Endothelial cell of umbilical vein (primary cell): ENCODE results near the gene TYSND1. TPM values are rescaled to one million over a fixed set of nuclear protein-coding genes. Genes with fewer than 3 reads are reported as not detected.

Experiments
- BruUV-seq: library from RNA; stranded (reverse); fragments of 400-500 nt; replicated peaks from 2 replicates; lab custom pipeline; 2021; lab: Mats Ljungman, UMichigan
- CTCF ChIA-PET: fragments of 300-600, 350-600 bp; sonication (Branson Sonifier 250); formaldehyde crosslinking; loops from one replicate; lab custom pipeline; 2021; ENCODE audit warnings: antibody characterized with exemption, inconsistent platforms; lab: Charles Lee
- POLR2A ChIA-PET: fragments of 300-600, 350-600 bp; sonication (Branson Sonifier 250); formaldehyde crosslinking; loops from one replicate; lab custom pipeline; 2021; ENCODE audit warnings: antibody characterized with exemption, inconsistent platforms; lab: Charles Lee
- DNase-seq: peaks from one replicate; pipeline ENCODE4 v3.0.0-alpha.2; 2011; ENCODE audit warnings: low read depth, low spot score
- FAIRE-seq: peaks from 2 replicates; lab custom pipeline; 2011; peaks lifted over from hg19 to GRCh38; lab: Jason Lieb, UNC
- H2AFZ ChIP-seq: 2 replicates; pipeline ENCODE4 v1.6.0; 2012; ENCODE audit warnings: low read depth, low read length, control low read depth, inconsistent platforms
- H3K27ac ChIP-seq: 2 replicates; pipeline ENCODE4 v1.5.1; 2011; ENCODE audit warnings: low read depth, mild to moderate bottlenecking, control low read depth, low read length, moderate library complexity; ENCODE audit not compliant: insufficient read depth
- H3K27me3 ChIP-seq, 2 experiments: 2 replicates each; pipeline versions ENCODE4 v1.6.0 to v1.6.1; 2011; ENCODE audit warnings: low read length in 2 of 2, mixed read lengths in 1 of 2; ENCODE audit not compliant: control insufficient read depth in 2 of 2, insufficient read depth in 2 of 2
- H3K36me3 ChIP-seq, 2 experiments: 2 replicates in 1 of 2; 3 replicates in 1 of 2; pipeline ENCODE4 v1.5.1; 2011; ENCODE audit warnings: low read length in 2 of 2, mild to moderate bottlenecking in 1 of 2, moderate library complexity in 1 of 2; ENCODE audit not compliant: control insufficient read depth in 2 of 2, insufficient read depth in 2 of 2; ENCODE audit errors: extremely low read depth in 1 of 2
- H3K4me1 ChIP-seq: 3 replicates; pipeline ENCODE4 v1.5.1; 2011; ENCODE audit warnings: mild to moderate bottlenecking, low read length; ENCODE audit not compliant: control insufficient read depth, insufficient read depth; ENCODE audit errors: extremely low read depth
- H3K4me2 ChIP-seq: 2 replicates; pipeline ENCODE4 v1.6.1; 2011; ENCODE audit warnings: low read length, control low read depth, mixed read lengths; ENCODE audit not compliant: insufficient read depth
- H3K4me3 ChIP-seq, 3 experiments: fragments of 200-600 bp in 1 of 3; sonication (generic), shearing (Covaris generic) in 1 of 3; replicated peaks in 1 of 3; 2 replicates each; pipeline ENCODE4 v1.5.1; 2011 to 2016; ENCODE audit warnings: control low read depth in 3 of 3, low read length in 3 of 3, mild to moderate bottlenecking in 2 of 3, inconsistent platforms in 1 of 3, low read depth in 1 of 3, moderate library complexity in 1 of 3; ENCODE audit not compliant: insufficient read depth in 1 of 3
- H3K79me2 ChIP-seq: 2 replicates; pipeline ENCODE4 v1.6.0; 2012; ENCODE audit warnings: low read length, inconsistent platforms; ENCODE audit not compliant: control insufficient read depth, insufficient read depth
- H3K9ac ChIP-seq: replicated peaks from 2 replicates; pipeline ENCODE3; 2011; ENCODE audit warnings: low read length, control low read depth; ENCODE audit not compliant: insufficient read depth; ENCODE audit errors: extremely low read depth
- H3K9me1 ChIP-seq: replicated peaks from 3 replicates; pipeline ENCODE4 v1.6.0; 2011; ENCODE audit warnings: mild to moderate bottlenecking, low read length; ENCODE audit not compliant: control insufficient read depth, insufficient read depth; ENCODE audit errors: extremely low read depth
- H3K9me3 ChIP-seq: replicated peaks from 2 replicates; pipeline ENCODE4 v1.5.1; 2012; ENCODE audit warnings: low read length, inconsistent platforms; ENCODE audit not compliant: control insufficient read depth, insufficient read depth
- H4K20me1 ChIP-seq: replicated peaks from 2 replicates; pipeline ENCODE3; 2011; ENCODE audit warnings: mild to moderate bottlenecking, low read length; ENCODE audit not compliant: control insufficient read depth, insufficient read depth; ENCODE audit errors: extremely low read depth
- CTCF ChIP-seq, 2 donors: IDR thresholded peaks; 1 replicate in 1 of 2; 2 replicates in 1 of 2; pipeline ENCODE4 v1.5.1; 2011; ENCODE audit warnings: low read length in 2 of 2, mild to moderate bottlenecking in 2 of 2, moderate library complexity in 2 of 2, control low read depth in 1 of 2, inconsistent platforms in 1 of 2, low read depth in 1 of 2; ENCODE audit not compliant: insufficient read depth in 1 of 2; ENCODE audit errors: extremely low read depth in 1 of 2
- EZH2 ChIP-seq: IDR thresholded peaks from 2 replicates; pipeline ENCODE4 v1.6.1; 2012; ENCODE audit warnings: borderline replicate concordance, low read depth, mild to moderate bottlenecking, moderate library complexity, low read length, inconsistent platforms; ENCODE audit not compliant: severe bottlenecking
- FOS ChIP-seq: IDR thresholded peaks from 2 replicates; pipeline ENCODE4 v1.6.1; 2011; ENCODE audit warnings: mild to moderate bottlenecking, low read length, moderate library complexity, borderline replicate concordance; ENCODE audit not compliant: insufficient read depth
- GATA2 ChIP-seq: IDR thresholded peaks from 2 replicates; pipeline ENCODE4 v1.7.0; 2011; ENCODE audit warnings: low read depth, mild to moderate bottlenecking, moderate library complexity, mixed read lengths, low read length; ENCODE audit not compliant: insufficient read length, insufficient read depth
- JUN ChIP-seq: IDR thresholded peaks from 2 replicates; pipeline ENCODE4 v1.6.1; 2011; ENCODE audit warnings: borderline replicate concordance, low read depth; ENCODE audit not compliant: insufficient read length, insufficient read depth
- MAX ChIP-seq: IDR thresholded peaks from 2 replicates; pipeline ENCODE4 v1.6.1; 2011; ENCODE audit not compliant: insufficient read depth, insufficient read length
- MYC ChIP-seq: IDR thresholded peaks from one replicate; pipeline ENCODE4 v1.6.1; 2011; ENCODE audit warnings: mild to moderate bottlenecking, low read depth, low read length
- POLR2A ChIP-seq: IDR thresholded peaks from 2 replicates; pipeline ENCODE4 v1.6.1; 2012; ENCODE audit warnings: low read depth, mild to moderate bottlenecking, control low read depth, low read length
- POLR2AphosphoS5 ChIP-seq: IDR thresholded peaks from 2 replicates; pipeline ENCODE4 v1.6.1; 2012; ENCODE audit warnings: low read depth, mild to moderate bottlenecking, control low read depth, low read length, moderate library complexity; ENCODE audit not compliant: insufficient read depth
- dilution Hi-C: fragments of 300-500 bp; cut with MboI; formaldehyde crosslinking; loops from one replicate; pipeline ENCODE4 v1.15.0; 2019; ENCODE audit warnings: low sequenced_read_pairs; ENCODE audit not compliant: extremely low pct_ligation_motif_present
- intact Hi-C: fragments of 100-400 bp; cut with micrococcal nuclease; formaldehyde crosslinking; loops from one replicate; pipeline ENCODE4 v1.10.0; 2022
- polyA plus RNA-seq, 4 experiments: library from polyadenylated mRNA; depleted of rRNA in 3 of 4; stranded (reverse) in 3 of 4; unstranded in 1 of 4; fragments of >200 nt; gene quantifications; 2 replicates each; pipeline versions ENCODE4 v1.2.1 to v1.2.3, GENCODE V29; 2011 to 2012; ENCODE audit warnings: missing spikeins in 1 of 4
- total RNA-seq: library from RNA; stranded (reverse); gene quantifications from 2 replicates; pipeline ENCODE4 v1.2.3, GENCODE V29; 2021

The TYSND1 gene
- total and polyA plus RNA-seq, 2 donors (not counting 3 experiments of a cell fraction or from before 2014, with no cell fraction given), result 5.1 to 7.8 TPM

- dilution Hi-C loops (no loop called here), intact Hi-C loops (loop anchor here (5.0 kb wide), 3 partner anchors 54 to 234 kb away; partner anchors contain the start of genes LRRC20 and PPA1)
- DNase-seq (no peak), FAIRE-seq (peak; percentile 49)
- Histone ChIP-seq H3K4me1 (peaks cover 11% of the 10 kb centered on the region), H3K4me2 (no peak overlapping the region), H3K36me3 (peaks cover 10 to 14% of the 10 kb centered on the region in 2 experiments), H3K9me1 (no peaks in the 10 kb centered on the region), H3K27ac (no peak overlapping the region), H3K9ac (no peak overlapping the region), H3K9me3 (no peaks in the 10 kb centered on the region), H3K79me2 (peaks cover 7% of the 10 kb centered on the region), H2AFZ (no peak overlapping the region), H3K27me3 (no peaks in the 10 kb centered on the region), H3K4me3 (no peak overlapping the region), H4K20me1 (no peaks in the 10 kb centered on the region)
- no TSS peak for BruUV-seq
- TF ChIP-seq MAX, result no peak
- TF ChIP-seq POLR2A, result no peak
- TF ChIP-seq EZH2, result no peak
- TF ChIP-seq FOS, result no peak
- no peak for TF ChIP-seq MYC
- no peak for TF ChIP-seq CTCF (IDR thresholded peaks at IDR 0.05; ENCODE audit: extremely low read depth in 1 of 2, insufficient read depth in 1 of 2, low read depth in 1 of 2, low read length in 2 of 2)
- TF ChIP-seq GATA2, result no peak
- TF ChIP-seq JUN, result no peak
- no peak for TF ChIP-seq POLR2AphosphoS5
- CTCF ChIA-PET, result no interaction called here
- POLR2A ChIA-PET, result no interaction called here
These were observed 2.0 kb upstream of the TYSND1 start for GRCh38 chr10:70148516-70148915.
